Lung (tissue), 12 donors: Measurements from ENCODE around the gene GLMN. TPM values are rescaled to one million over a fixed set of nuclear protein-coding genes. Genes with fewer than 3 reads are reported as not detected.

Source experiments
- ATAC-seq: fragments of 200-7000 bp; cut with Tn5 transposase; one replicate; pipeline ENCODE4 v1.9.1; 2020; ENCODE audit warnings: moderate number of reproducible peaks; ENCODE audit not compliant: insufficient read depth, low FRiP score
- DNase-seq, 3 donors: peaks; one replicate each; pipeline ENCODE4 v3.0.0-alpha.2; 2013 to 2017
- H3K27ac ChIP-seq, 2 donors: one replicate each; pipeline ENCODE4 v1.5.1; 2013; ENCODE audit warnings: mild to moderate bottlenecking in 2 of 2, moderate library complexity in 2 of 2, control low read depth in 1 of 2, inconsistent platforms in 1 of 2, low read depth in 1 of 2, low read length in 1 of 2
- H3K27me3 ChIP-seq, 3 donors: one replicate each; pipeline ENCODE4 v1.5.1; 2013; ENCODE audit warnings: low read length in 2 of 3; ENCODE audit not compliant: control insufficient read depth in 3 of 3, insufficient read depth in 3 of 3
- H3K36me3 ChIP-seq, 4 donors: one replicate each; pipeline ENCODE4 v1.5.1; 2013; ENCODE audit warnings: low read length in 4 of 4, mild to moderate bottlenecking in 1 of 4, moderate library complexity in 1 of 4; ENCODE audit not compliant: control insufficient read depth in 4 of 4, insufficient read depth in 4 of 4
- H3K4me1 ChIP-seq, 5 donors: one replicate each; pipeline ENCODE4 v1.5.1; 2013; ENCODE audit warnings: low read length in 5 of 5, mild to moderate bottlenecking in 2 of 5, moderate library complexity in 1 of 5; ENCODE audit not compliant: control insufficient read depth in 5 of 5, insufficient read depth in 5 of 5
- H3K4me3 ChIP-seq: one replicate; pipeline ENCODE4 v1.5.1; 2013; ENCODE audit warnings: mild to moderate bottlenecking, control low read depth, moderate library complexity
- H3K9ac ChIP-seq, 2 donors: one replicate each; pipeline ENCODE4 v1.5.1; 2013; ENCODE audit warnings: low read length in 2 of 2, control low read depth in 1 of 2; ENCODE audit not compliant: insufficient read depth in 1 of 2
- H3K9me3 ChIP-seq, 4 donors: one replicate each; pipeline ENCODE4 v1.5.1; 2013; ENCODE audit warnings: low read length in 3 of 4, mild to moderate bottlenecking in 1 of 4, moderate library complexity in 1 of 4; ENCODE audit not compliant: control insufficient read depth in 4 of 4, insufficient read depth in 3 of 4
- CTCF ChIP-seq: IDR thresholded peaks from 2 replicates; pipeline ENCODE4 v1.5.1; 2012; ENCODE audit warnings: mild to moderate bottlenecking; ENCODE audit errors: control extremely low read depth, extremely low read depth
- WGBS, 2 donors: extraction: QIAGEN DNeasy Blood & Tissue Kit; methylation state at CpG; one replicate each; pipeline ENCODE4 v1.1.7; 2013; 5-methylcytosine and 5-hydroxymethylcytosine counted together
- polyA plus RNA-seq, 2 donors: library from polyadenylated mRNA; stranded (reverse); fragments of 200-250 nt; gene quantifications; one replicate each; pipeline ENCODE4 v1.2.1, GENCODE V29; 2013
- total RNA-seq, 2 donors: library from RNA; depleted of rRNA in 1 of 2; stranded (reverse); fragments of >200 nt in 1 of 2; gene quantifications; one replicate each; pipeline ENCODE4 v1.2.1, GENCODE V29; 2014 to 2021
- donor health status: control.
- donor health status: control.
- donor health status: Bipolar disorder and iron deficiency.
- donor health status: healthy.
- donor health status: DM: yes; HTN: yes; CAD: no.

The GLMN gene
- total and polyA plus RNA-seq, 4 donors = 3.9 to 20.6 (median 9.5) TPM

- Histone ChIP-seq H3K27me3 (no peaks in the 10 kb centered on the region), H3K4me3 (no peak overlapping the region), H3K27ac (no peak overlapping the region), H3K36me3 (peaks cover 11 to 27% (median 18%) of the 10 kb centered on the region in 4 donors), H3K4me1 (no peaks in the 10 kb centered on the region), H3K9ac (no peak overlapping the region), H3K9me3 (no peaks in the 10 kb centered on the region)
- no peak for TF ChIP-seq CTCF
- ATAC-seq = no peak
- WGBS, 2 donors = 98 to 99% methylated on average over 4 of the region's 4 CpGs
- no peak for DNase-seq
Observed at GRCh38 chr1:92277105-92277723, 21.6 kb downstream of the GLMN start.

GRCh38 chr1:92276082-92276481, 22.7 kb downstream of the GLMN start:
- TF ChIP-seq CTCF = no peak

GRCh38 chr1:92274939-92275338, 23.8 kb downstream of the GLMN start:
- Histone ChIP-seq H3K4me3 (no peak overlapping the region), H3K36me3 (peaks cover 9 to 27% (median 24%) of the 10 kb centered on the region in 4 donors), H3K27ac (no peak overlapping the region), H3K9ac (no peak overlapping the region), H3K4me1 (no peaks in the 10 kb centered on the region), H3K27me3 (no peaks in the 10 kb centered on the region), H3K9me3 (no peaks in the 10 kb centered on the region)
- no peak for ATAC-seq
- WGBS, 2 donors = 85 to 96% methylated on average over 1 of the region's 1 CpG
- DNase-seq = no peak
- no peak for TF ChIP-seq CTCF

More at GRCh38 chr1:92276082-92276481, 22.7 kb downstream of the GLMN start:
- peaks cover 11 to 27% (median 20%) of the 10 kb centered on the region in 4 donors for H3K36me3 ChIP-seq
- no peak for DNase-seq
- H3K27me3 ChIP-seq = no peaks in the 10 kb centered on the region
- no peaks in the 10 kb centered on the region for H3K9me3 ChIP-seq
- no peak overlapping the region for H3K4me3 ChIP-seq
- 95 to 99% methylated on average over 3 of the region's 3 CpGs for WGBS, 2 donors
- H3K4me1 ChIP-seq = no peaks in the 10 kb centered on the region
- no peak for ATAC-seq
- no peak overlapping the region for H3K27ac ChIP-seq
- H3K9ac ChIP-seq = no peak overlapping the region

GRCh38 chr1:92273039-92273438, 25.7 kb downstream of the GLMN start:
- DNase-seq = no peak
- no peak for TF ChIP-seq CTCF

More at GRCh38 chr1:92273039-92273438, 25.7 kb downstream of the GLMN start:
- ATAC-seq = no peak
- Histone ChIP-seq H3K9ac (no peak overlapping the region), H3K4me1 (no peaks in the 10 kb centered on the region), H3K27ac (no peak overlapping the region), H3K27me3 (no peaks in the 10 kb centered on the region), H3K4me3 (no peak overlapping the region), H3K36me3 (peaks cover 6 to 27% (median 24%) of the 10 kb centered on the region in 4 donors), H3K9me3 (no peaks in the 10 kb centered on the region)
- WGBS, 2 donors = 92 to 100% methylated on average over 1 of the region's 1 CpG
